Lung (tissue), 12 donors: Measurements from ENCODE around the gene CITED2. TPM values are rescaled to one million over a fixed set of nuclear protein-coding genes. Genes with fewer than 3 reads are reported as not detected.

Experiments
- ATAC-seq: fragments of 200-7000 bp; cut with Tn5 transposase; one replicate; pipeline ENCODE4 v1.9.1; 2020; ENCODE audit warnings: moderate number of reproducible peaks; ENCODE audit not compliant: insufficient read depth, low FRiP score
- DNase-seq, 3 donors: peaks; one replicate each; pipeline ENCODE4 v3.0.0-alpha.2; 2013 to 2017
- H3K27ac ChIP-seq, 2 donors: one replicate each; pipeline ENCODE4 v1.5.1; 2013; ENCODE audit warnings: mild to moderate bottlenecking in 2 of 2, moderate library complexity in 2 of 2, control low read depth in 1 of 2, inconsistent platforms in 1 of 2, low read depth in 1 of 2, low read length in 1 of 2
- H3K27me3 ChIP-seq, 3 donors: one replicate each; pipeline ENCODE4 v1.5.1; 2013; ENCODE audit warnings: low read length in 2 of 3; ENCODE audit not compliant: control insufficient read depth in 3 of 3, insufficient read depth in 3 of 3
- H3K36me3 ChIP-seq, 4 donors: one replicate each; pipeline ENCODE4 v1.5.1; 2013; ENCODE audit warnings: low read length in 4 of 4, mild to moderate bottlenecking in 1 of 4, moderate library complexity in 1 of 4; ENCODE audit not compliant: control insufficient read depth in 4 of 4, insufficient read depth in 4 of 4
- H3K4me1 ChIP-seq, 5 donors: one replicate each; pipeline ENCODE4 v1.5.1; 2013; ENCODE audit warnings: low read length in 5 of 5, mild to moderate bottlenecking in 2 of 5, moderate library complexity in 1 of 5; ENCODE audit not compliant: control insufficient read depth in 5 of 5, insufficient read depth in 5 of 5
- H3K4me3 ChIP-seq: one replicate; pipeline ENCODE4 v1.5.1; 2013; ENCODE audit warnings: mild to moderate bottlenecking, control low read depth, moderate library complexity
- H3K9ac ChIP-seq, 2 donors: one replicate each; pipeline ENCODE4 v1.5.1; 2013; ENCODE audit warnings: low read length in 2 of 2, control low read depth in 1 of 2; ENCODE audit not compliant: insufficient read depth in 1 of 2
- H3K9me3 ChIP-seq, 4 donors: one replicate each; pipeline ENCODE4 v1.5.1; 2013; ENCODE audit warnings: low read length in 3 of 4, mild to moderate bottlenecking in 1 of 4, moderate library complexity in 1 of 4; ENCODE audit not compliant: control insufficient read depth in 4 of 4, insufficient read depth in 3 of 4
- CTCF ChIP-seq: IDR thresholded peaks from 2 replicates; pipeline ENCODE4 v1.5.1; 2012; ENCODE audit warnings: mild to moderate bottlenecking; ENCODE audit errors: control extremely low read depth, extremely low read depth
- WGBS, 2 donors: extraction: QIAGEN DNeasy Blood & Tissue Kit; methylation state at CpG; one replicate each; pipeline ENCODE4 v1.1.7; 2013; 5-methylcytosine and 5-hydroxymethylcytosine counted together
- polyA plus RNA-seq, 2 donors: library from polyadenylated mRNA; stranded (reverse); fragments of 200-250 nt; gene quantifications; one replicate each; pipeline ENCODE4 v1.2.1, GENCODE V29; 2013
- total RNA-seq, 2 donors: library from RNA; depleted of rRNA in 1 of 2; stranded (reverse); fragments of >200 nt in 1 of 2; gene quantifications; one replicate each; pipeline ENCODE4 v1.2.1, GENCODE V29; 2014 to 2021
- donor health status: control.
- donor health status: control.
- donor health status: Bipolar disorder and iron deficiency.
- donor health status: healthy.
- donor health status: DM: yes; HTN: yes; CAD: no.

CITED2 gene
- total and polyA plus RNA-seq, 4 donors: 34.3 to 220 (median 118) TPM

DNA sequence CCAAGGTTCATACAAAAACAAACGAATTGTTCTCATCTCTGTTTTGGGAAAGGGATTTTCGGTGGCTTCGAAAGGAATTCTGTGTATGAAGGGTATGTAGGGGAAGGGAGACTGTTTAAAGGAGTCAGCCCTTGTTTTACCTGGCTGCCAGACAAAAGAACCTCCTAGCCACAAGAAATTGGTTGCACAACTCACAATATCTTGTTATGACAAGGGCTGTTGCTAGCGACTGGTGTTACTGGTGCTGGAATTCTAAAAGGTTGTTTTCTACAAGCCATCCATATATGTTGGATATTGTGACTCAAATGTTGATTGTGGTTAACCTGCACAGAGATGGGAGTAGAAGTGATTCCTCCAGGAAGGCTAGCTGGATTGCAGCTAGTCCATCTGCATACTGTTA, 34.6 kb upstream of the CITED2 start:
- no peak for TF ChIP-seq CTCF
- H3K9me3 ChIP-seq: no peaks in the 10 kb centered on the region
- H3K36me3 ChIP-seq: no peaks in the 10 kb centered on the region
- WGBS, 2 donors: 87 to 89% methylated on average over 4 of the region's 4 CpGs
- DNase-seq (no peak), ATAC-seq (no peak)
- H3K27me3 ChIP-seq: no peaks in the 10 kb centered on the region
- H3K4me3 ChIP-seq: no peak overlapping the region
- no peaks in the 10 kb centered on the region for H3K4me1 ChIP-seq
- H3K27ac ChIP-seq: no peak overlapping the region
- H3K9ac ChIP-seq: no peak overlapping the region

DNA sequence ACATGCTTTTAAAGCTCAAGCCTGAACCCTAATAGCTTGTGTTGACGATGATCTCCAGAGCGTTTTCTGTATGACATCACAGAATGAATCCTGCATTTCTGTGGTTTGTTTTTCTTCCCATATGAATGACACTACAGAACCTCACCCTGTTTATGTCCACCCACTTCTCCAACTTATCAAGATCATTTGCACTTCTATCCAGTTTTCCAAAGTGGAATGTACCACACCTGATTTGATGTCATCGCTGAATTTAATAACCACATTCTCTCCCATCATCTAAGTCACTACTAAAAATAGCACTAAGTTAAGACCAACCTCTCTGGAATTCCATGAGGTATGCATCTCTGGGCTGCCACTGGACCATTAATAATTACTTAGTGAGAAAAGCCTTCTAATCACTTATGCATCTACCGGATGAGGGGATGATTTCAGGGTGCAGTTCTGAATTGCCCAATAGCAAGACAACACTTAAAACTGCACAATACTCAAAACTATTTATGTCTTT, 33.3 kb upstream of the CITED2 start:
- DNase-seq: no peak

DNA sequence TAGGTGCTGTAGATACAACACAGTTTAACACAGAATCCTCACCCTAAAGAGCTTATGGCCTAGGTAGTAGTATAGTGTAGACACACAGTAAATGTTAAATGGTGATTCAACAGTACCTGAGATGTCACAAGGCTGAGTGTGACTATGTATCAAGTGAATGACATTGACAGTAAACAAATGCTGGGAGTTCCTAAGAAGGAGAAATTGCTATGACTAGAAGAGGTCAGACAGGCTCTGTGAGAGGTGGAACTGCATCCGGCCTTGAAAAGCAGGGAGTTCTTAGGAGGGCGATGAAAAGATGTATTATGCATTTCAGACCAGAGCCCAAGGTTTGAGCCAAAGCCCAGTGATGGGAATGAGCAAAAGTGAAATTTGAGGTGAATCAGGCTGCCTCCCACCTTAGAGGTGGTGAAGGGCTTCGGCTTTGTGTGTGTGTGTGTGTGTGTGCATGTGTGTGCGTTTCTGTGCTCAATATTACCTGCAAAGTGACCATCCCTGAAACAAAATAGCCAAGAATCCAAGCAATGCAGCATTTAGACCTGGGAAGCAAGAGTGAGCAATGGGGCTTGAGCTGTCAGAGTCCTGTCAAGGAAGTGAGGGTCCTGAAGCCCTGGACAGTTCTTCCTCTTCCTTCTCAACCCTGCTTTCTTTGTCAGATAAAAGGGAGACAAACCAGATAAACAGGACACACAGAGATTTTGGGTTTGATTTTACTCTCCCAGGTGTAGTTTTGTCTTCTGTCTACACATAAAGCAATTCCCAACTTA, 32.3 kb upstream of the CITED2 start:
- 81 to 93% methylated on average over 4 of the region's 4 CpGs for WGBS, 2 donors
- Histone ChIP-seq H3K9ac (no peak overlapping the region), H3K27me3 (no peaks in the 10 kb centered on the region), H3K4me3 (no peak overlapping the region), H3K4me1 (no peaks in the 10 kb centered on the region), H3K27ac (no peak overlapping the region), H3K9me3 (no peaks in the 10 kb centered on the region), H3K36me3 (no peaks in the 10 kb centered on the region)
- ATAC-seq: no peak
- DNase-seq: no peak
- no peak for TF ChIP-seq CTCF

More for the DNA sequence above, 33.3 kb upstream of the CITED2 start:
- Histone ChIP-seq H3K27me3 (no peaks in the 10 kb centered on the region), H3K27ac (no peak overlapping the region), H3K4me3 (no peak overlapping the region), H3K4me1 (no peaks in the 10 kb centered on the region), H3K9me3 (no peaks in the 10 kb centered on the region), H3K36me3 (no peaks in the 10 kb centered on the region), H3K9ac (no peak overlapping the region)
- TF ChIP-seq CTCF: no peak
- 68 to 79% methylated on average over 4 of the region's 4 CpGs for WGBS, 2 donors
- ATAC-seq: peak; percentile 45
